HG02763 (cell line): Measurements from ENCODE around the gene PPP6R2.

Source experiments
- ATAC-seq: cut with Tn5 transposase; IDR thresholded peaks from one replicate; pipeline ENCODE4 v1.9.1; 2021; ENCODE audit warnings: mild to moderate bottlenecking, moderate library complexity; ENCODE audit not compliant: unreplicated experiment

The PPP6R2 gene

GRCh38 chr22:50464451-50464850, 121.3 kb downstream of the PPP6R2 start:
- no peak for ATAC-seq

- ATAC-seq, result no peak
Observed at GRCh38 chr22:50465066-50465930, 122.2 kb downstream of the PPP6R2 start.

- ATAC-seq, result no peak
Observed at GRCh38 chr22:50467341-50467740, 124.2 kb downstream of the PPP6R2 start.

- ATAC-seq, result no peak
Observed at GRCh38 chr22:50467773-50468440, 124.8 kb downstream of the PPP6R2 start.

GRCh38 chr22:50468626-50469025, 125.5 kb downstream of the PPP6R2 start:
- no peak for ATAC-seq

- peak; percentile 58 for ATAC-seq
Observed at GRCh38 chr22:50469377-50470305, 126.5 kb downstream of the PPP6R2 start.

- no peak for ATAC-seq
Observed at GRCh38 chr22:50470491-50470890, 127.4 kb downstream of the PPP6R2 start.

GRCh38 chr22:50471197-50471847, 128.2 kb downstream of the PPP6R2 start:
- no peak for ATAC-seq

- no peak for ATAC-seq
Observed at GRCh38 chr22:50471962-50472361, 128.8 kb downstream of the PPP6R2 start.

- no peak for ATAC-seq
Observed at GRCh38 chr22:50473088-50473487, 130.0 kb downstream of the PPP6R2 start.

- ATAC-seq, result no peak
Observed at GRCh38 chr22:50473855-50474671, 130.9 kb downstream of the PPP6R2 start.

GRCh38 chr22:50474710-50475651, 131.9 kb downstream of the PPP6R2 start, which contains the start of gene SBF1:
SBF1 (minus strand) TSS chr22:50475035; CDS start chr22:50474840, 195 bp downstream.
- peak; percentile 76 for ATAC-seq

- no peak for ATAC-seq
Observed at GRCh38 chr22:50475652-50476002, 132.5 kb downstream of the PPP6R2 start.

- ATAC-seq, result no peak
Observed at GRCh38 chr22:50476868-50477267, 133.7 kb downstream of the PPP6R2 start.

GRCh38 chr22:50477923-50478322, 134.8 kb downstream of the PPP6R2 start:
- ATAC-seq, result no peak

GRCh38 chr22:50479721-50480120, 136.6 kb downstream of the PPP6R2 start:
- ATAC-seq, result no peak

- ATAC-seq, result no peak
Observed at GRCh38 chr22:50481045-50481439, 137.9 kb downstream of the PPP6R2 start.

- no peak for ATAC-seq
Observed at GRCh38 chr22:50481440-50482106, 138.4 kb downstream of the PPP6R2 start, which contains the start of gene ADM2. ADM2 (plus strand) TSS chr22:50481543; CDS start chr22:50481848, 305 bp downstream.
